Vagina (tissue), 2 donors: ENCODE data around the gene LEKR1. TPM values are rescaled to one million over a fixed set of nuclear protein-coding genes. Genes with fewer than 3 reads are reported as not detected.
"Not testable (repeated sequence)": the region's sequence is repeated elsewhere in the genome, so short reads cannot be mapped to it uniquely, and the experiment has no call there.

ENCODE experiments used
- DNase-seq, 2 donors: peaks; one replicate each; pipeline ENCODE4 v3.0.0-alpha.2; 2017; ENCODE audit errors: extremely low spot score in 2 of 2
- H3K27ac ChIP-seq: fragments of 200-600 bp; sonication (generic); one replicate; pipeline ENCODE4 v1.5.1; 2019
- H3K27me3 ChIP-seq: fragments of 200-600 bp; sonication (generic); one replicate; pipeline ENCODE4 v1.5.1; 2019
- H3K36me3 ChIP-seq, 2 donors: fragments of 200-600 bp; sonication (generic); one replicate each; pipeline ENCODE4 v1.5.1; 2017 to 2019
- H3K4me1 ChIP-seq: fragments of 200-600 bp; sonication (generic); one replicate; pipeline ENCODE4 v1.5.1; 2019
- H3K4me3 ChIP-seq, 2 donors: fragments of 200-600 bp; sonication (generic); 1 replicate in 1 of 2; 2 replicates in 1 of 2; pipeline ENCODE4 v1.5.1; 2016 to 2019
- H3K9me3 ChIP-seq: fragments of 200-600 bp; sonication (generic); one replicate; pipeline ENCODE4 v1.5.1; 2019
- POLR2A ChIP-seq, 2 donors: fragments of 450-650 bp; IDR thresholded peaks; one replicate each; pipeline ENCODE4 v1.6.1; 2017; ENCODE audit warnings: antibody characterized with exemption in 2 of 2, mild to moderate bottlenecking in 2 of 2, moderate library complexity in 2 of 2
- POLR2AphosphoS5 ChIP-seq, 2 donors: sonication (generic); formaldehyde crosslinking; IDR thresholded peaks; one replicate each; pipeline ENCODE4 v1.9.0; 2017; ENCODE audit warnings: antibody characterized with exemption in 2 of 2, mild to moderate bottlenecking in 2 of 2, low read depth in 1 of 2; ENCODE audit not compliant: insufficient read depth in 1 of 2
- intact Hi-C: fragments of 100-400 bp; cut with DNase I; formaldehyde crosslinking; loops from one replicate; pipeline ENCODE4 v1.15.1; 2023
- total RNA-seq: library from RNA; depleted of rRNA; stranded (reverse); fragments of >200 nt; gene quantifications from one replicate; pipeline ENCODE4 v1.2.3, GENCODE V29; 2016
- TF ChIP-seq, protein P1 (sequence below), 3 experiments: fragments of 450-650 bp in 2 of 3; fragments of 200-600 bp in 1 of 3; sonication (generic) in 1 of 3; IDR thresholded peaks; one replicate each; pipeline ENCODE4 v1.5.1; 2017 to 2019; ENCODE audit warnings: antibody characterized with exemption in 3 of 3, mild to moderate bottlenecking in 2 of 3, moderate library complexity in 2 of 3

Gene LEKR1
- total RNA-seq, 1 donor from 2014 or later, result not detected

DNA sequence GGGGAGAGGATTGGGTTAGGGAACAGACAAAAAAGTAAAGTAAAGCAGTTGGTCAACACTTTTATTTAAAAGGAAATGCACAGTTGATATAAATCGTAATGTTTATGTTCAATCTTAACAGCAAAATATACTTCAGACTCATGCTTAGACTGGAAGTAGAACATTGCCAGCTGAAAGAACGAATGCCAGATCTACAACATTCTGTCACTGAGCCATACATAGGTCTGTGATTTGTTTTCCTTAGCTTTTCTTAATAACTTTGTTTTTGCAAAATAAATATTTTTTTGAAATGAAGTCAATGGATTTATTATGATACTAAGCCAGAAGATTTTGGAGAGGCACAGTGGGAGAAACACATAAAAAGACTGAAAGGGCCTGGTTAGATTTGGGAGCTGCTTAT is 62.0 kb downstream of the LEKR1 start:
- no peak for DNase-seq
- TF ChIP-seq POLR2A (IDR thresholded peaks at IDR 0.05), result no peak
- TF ChIP-seq, protein P1, sequence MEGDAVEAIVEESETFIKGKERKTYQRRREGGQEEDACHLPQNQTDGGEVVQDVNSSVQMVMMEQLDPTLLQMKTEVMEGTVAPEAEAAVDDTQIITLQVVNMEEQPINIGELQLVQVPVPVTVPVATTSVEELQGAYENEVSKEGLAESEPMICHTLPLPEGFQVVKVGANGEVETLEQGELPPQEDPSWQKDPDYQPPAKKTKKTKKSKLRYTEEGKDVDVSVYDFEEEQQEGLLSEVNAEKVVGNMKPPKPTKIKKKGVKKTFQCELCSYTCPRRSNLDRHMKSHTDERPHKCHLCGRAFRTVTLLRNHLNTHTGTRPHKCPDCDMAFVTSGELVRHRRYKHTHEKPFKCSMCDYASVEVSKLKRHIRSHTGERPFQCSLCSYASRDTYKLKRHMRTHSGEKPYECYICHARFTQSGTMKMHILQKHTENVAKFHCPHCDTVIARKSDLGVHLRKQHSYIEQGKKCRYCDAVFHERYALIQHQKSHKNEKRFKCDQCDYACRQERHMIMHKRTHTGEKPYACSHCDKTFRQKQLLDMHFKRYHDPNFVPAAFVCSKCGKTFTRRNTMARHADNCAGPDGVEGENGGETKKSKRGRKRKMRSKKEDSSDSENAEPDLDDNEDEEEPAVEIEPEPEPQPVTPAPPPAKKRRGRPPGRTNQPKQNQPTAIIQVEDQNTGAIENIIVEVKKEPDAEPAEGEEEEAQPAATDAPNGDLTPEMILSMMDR (IDR thresholded peaks at IDR 0.05), result no peak
- no peak for TF ChIP-seq POLR2AphosphoS5 (IDR thresholded peaks at IDR 0.05; ENCODE audit: insufficient read depth in 1 of 2, low read depth in 1 of 2)
- H3K9me3 ChIP-seq, result no peaks in the 10 kb centered on the region
- H3K4me1 ChIP-seq, result no peaks in the 10 kb centered on the region
- H3K36me3 ChIP-seq, result no peaks in the 10 kb centered on the region
- H3K4me3 ChIP-seq, result no peak overlapping the region
- no peaks in the 10 kb centered on the region for H3K27me3 ChIP-seq
- intact Hi-C loops, result no loop called here
- H3K27ac ChIP-seq, result no peak overlapping the region

DNA sequence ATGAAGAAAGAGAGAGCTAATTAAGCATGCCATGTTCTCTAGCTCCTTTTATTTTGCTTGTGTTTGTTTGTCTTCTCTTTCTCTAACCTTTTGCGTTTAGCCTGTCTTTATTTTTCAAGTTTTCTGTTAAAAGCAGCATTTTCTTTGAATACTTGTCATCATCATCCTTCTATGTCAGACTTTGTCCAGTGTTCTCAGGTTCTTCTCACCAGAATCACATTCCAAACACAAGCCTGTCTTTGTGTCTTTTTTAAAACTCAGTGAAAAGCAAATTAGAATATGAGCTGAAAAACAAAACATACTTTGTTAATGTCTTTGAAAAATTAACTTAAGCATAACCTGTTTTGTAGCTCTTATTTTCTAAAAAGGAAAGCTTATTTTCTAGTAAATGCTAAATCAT is 62.4 kb downstream of the LEKR1 start:
- no peaks in the 10 kb centered on the region for H3K4me1 ChIP-seq

DNA sequence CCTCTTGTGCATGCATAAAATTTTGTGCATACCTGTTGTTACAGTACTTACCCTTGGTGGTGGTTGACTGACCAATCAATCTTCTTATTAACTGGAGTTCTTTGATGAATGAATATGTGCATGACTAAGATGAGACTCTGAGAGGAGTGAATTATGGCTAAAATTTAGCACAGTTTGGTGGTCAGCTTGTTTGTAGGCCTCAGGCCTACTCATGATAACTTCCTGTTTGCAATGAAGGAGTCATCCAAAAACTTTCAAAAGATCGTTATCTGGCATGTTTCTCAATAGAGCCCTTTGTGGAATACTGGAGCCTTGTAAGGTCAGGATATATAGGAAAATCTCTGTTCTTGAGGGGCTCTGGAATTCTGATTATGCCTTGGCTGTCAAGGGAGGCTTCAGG is 66.5 kb downstream of the LEKR1 start:
- no peak overlapping the region for H3K27ac ChIP-seq
- H3K27me3 ChIP-seq, result no peaks in the 10 kb centered on the region
- no peak overlapping the region for H3K4me3 ChIP-seq
- DNase-seq, result no peak
- H3K4me1 ChIP-seq, result no peaks in the 10 kb centered on the region
- intact Hi-C loops, result no loop called here
- no peaks in the 10 kb centered on the region for H3K36me3 ChIP-seq
- TF ChIP-seq POLR2A (IDR thresholded peaks at IDR 0.05), result no peak
- H3K9me3 ChIP-seq, result no peaks in the 10 kb centered on the region

More for the DNA sequence above, 62.4 kb downstream of the LEKR1 start:
- H3K27me3 ChIP-seq, result no peaks in the 10 kb centered on the region
- intact Hi-C loops, result no loop called here
- no peaks in the 10 kb centered on the region for H3K36me3 ChIP-seq
- no peak for DNase-seq
- no peak overlapping the region for H3K27ac ChIP-seq
- H3K4me3 ChIP-seq, result no peak overlapping the region
- no peak for TF ChIP-seq POLR2AphosphoS5 (IDR thresholded peaks at IDR 0.05; ENCODE audit: insufficient read depth in 1 of 2, low read depth in 1 of 2)
- TF ChIP-seq POLR2A (IDR thresholded peaks at IDR 0.05), result no peak
- TF ChIP-seq, protein P1 (IDR thresholded peaks at IDR 0.05), result no peak
- no peaks in the 10 kb centered on the region for H3K9me3 ChIP-seq

DNA sequence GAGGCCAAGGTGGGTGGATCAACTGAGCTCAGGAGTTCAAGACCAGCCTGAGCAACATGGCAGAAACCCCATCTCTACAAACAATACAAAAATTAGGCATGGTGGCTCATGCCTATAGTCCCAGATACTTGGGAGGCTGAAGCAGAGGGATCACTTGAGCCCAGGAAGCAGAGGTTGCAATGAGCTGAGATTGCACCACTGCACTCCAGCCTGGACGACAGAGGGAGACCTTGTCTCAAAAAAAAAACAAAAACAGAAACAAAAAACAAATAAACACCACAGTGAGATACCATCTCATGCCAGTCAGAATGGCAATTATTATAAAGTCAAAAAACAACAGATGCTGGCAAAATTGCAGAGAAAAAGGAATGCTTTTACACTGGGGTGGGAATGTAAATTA is 69.2 kb downstream of the LEKR1 start:
- intact Hi-C loops, H3K4me1 ChIP-seq, H3K9me3 ChIP-seq, DNase-seq, H3K36me3 ChIP-seq, H3K4me3 ChIP-seq, H3K27me3 ChIP-seq, H3K27ac ChIP-seq: not testable (repeated sequence)

DNA sequence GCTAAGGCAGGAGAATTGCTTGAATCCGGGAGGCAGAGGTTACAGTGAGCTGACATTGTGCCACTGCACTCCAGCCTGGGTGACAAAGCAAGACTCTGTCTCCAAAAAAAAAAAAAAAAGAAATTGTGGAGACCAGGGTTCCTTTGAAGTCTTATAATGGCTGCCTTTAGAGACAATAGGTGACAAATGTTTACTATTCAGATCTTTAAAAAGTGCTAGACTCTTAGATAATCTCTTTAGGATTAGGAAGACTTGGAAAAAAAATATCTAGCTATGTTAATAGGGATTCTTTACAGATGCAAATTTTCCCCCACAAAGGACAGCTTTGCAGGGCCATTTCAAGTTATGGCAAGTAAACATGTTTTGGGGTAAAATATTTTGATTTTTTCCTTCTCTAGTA is 71.7 kb downstream of the LEKR1 start:
- H3K36me3 ChIP-seq, DNase-seq, H3K9me3 ChIP-seq, intact Hi-C loops, H3K4me3 ChIP-seq, H3K27me3 ChIP-seq, H3K4me1 ChIP-seq, H3K27ac ChIP-seq: not testable (repeated sequence)

DNA sequence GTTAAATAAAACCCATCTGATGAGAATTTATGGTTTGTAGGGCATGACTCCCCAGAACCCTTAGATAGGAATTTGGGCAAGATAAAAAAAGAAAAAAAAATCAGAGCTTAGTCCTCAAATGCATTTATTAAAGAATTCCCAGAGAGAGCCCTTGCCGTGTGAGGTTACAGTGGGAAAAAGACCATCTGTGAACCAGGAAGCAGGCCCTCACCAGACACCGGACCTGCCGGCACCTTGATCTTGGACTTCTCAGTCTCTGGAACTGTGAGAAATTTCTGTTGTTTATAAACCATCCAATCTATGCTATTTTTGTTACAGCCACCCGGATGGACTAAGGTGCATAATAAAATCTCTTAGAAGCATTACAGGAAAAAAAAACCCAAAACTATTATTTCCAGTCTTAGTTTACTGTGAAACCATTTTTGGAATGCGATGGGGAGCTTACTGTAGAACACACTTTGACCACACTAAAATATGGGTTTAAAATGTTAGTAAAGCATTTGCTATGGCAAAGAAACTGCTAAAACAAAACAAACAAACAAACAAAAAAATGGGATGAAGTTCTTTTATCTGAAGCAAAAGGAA is 72.2 kb downstream of the LEKR1 start:
- intact Hi-C loops, result no loop called here
- Histone ChIP-seq H3K27ac (no peak overlapping the region), H3K27me3 (no peaks in the 10 kb centered on the region), H3K36me3 (no peaks in the 10 kb centered on the region), H3K4me3 (no peak overlapping the region), H3K4me1 (no peaks in the 10 kb centered on the region), H3K9me3 (no peaks in the 10 kb centered on the region)
- TF ChIP-seq POLR2A (IDR thresholded peaks at IDR 0.05), result no peak
- TF ChIP-seq, protein P1 (IDR thresholded peaks at IDR 0.05), result no peak
- TF ChIP-seq POLR2AphosphoS5 (IDR thresholded peaks at IDR 0.05; ENCODE audit: insufficient read depth in 1 of 2, low read depth in 1 of 2), result no peak
- no peak for DNase-seq

DNA sequence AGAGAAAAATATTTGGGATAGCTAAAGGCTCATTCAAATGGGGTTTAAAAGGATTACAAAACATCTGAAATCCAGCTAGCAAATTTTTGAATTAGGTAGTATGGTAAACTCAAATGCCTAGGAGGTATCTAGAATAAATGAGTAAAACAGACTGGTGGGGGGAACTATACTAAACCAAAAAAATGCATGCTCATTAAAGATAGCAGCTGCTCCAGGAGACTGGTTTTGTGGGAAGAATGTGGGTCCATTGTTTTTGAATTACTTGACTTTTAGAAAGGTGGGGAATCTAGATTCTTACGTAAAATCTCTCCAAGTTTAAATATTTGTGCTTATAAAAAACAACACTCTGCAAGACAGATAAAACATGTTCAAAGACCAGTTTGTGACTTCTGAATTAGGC is 73.8 kb downstream of the LEKR1 start:
- H3K4me1 ChIP-seq, result no peaks in the 10 kb centered on the region
- H3K27ac ChIP-seq, result no peak overlapping the region
- DNase-seq, result no peak
- no peaks in the 10 kb centered on the region for H3K27me3 ChIP-seq
- H3K4me3 ChIP-seq, result no peak overlapping the region
- no peaks in the 10 kb centered on the region for H3K9me3 ChIP-seq
- H3K36me3 ChIP-seq, result no peaks in the 10 kb centered on the region
- TF ChIP-seq, protein P1 (IDR thresholded peaks at IDR 0.05), result no peak
- TF ChIP-seq POLR2A (IDR thresholded peaks at IDR 0.05) (no peak), POLR2AphosphoS5 (IDR thresholded peaks at IDR 0.05; ENCODE audit: insufficient read depth in 1 of 2, low read depth in 1 of 2) (no peak)
- intact Hi-C loops, result no loop called here
